ENCODE measurements around the gene TFPT. TPM values are rescaled to one million over a fixed set of nuclear protein-coding genes. Genes with fewer than 3 reads are reported as not detected.

Gene TFPT
- total and polyA plus RNA-seq, 2 of the 13 experiments (the other 11 are each of a cell fraction or from before 2014, with no cell fraction given): 8.4 to 10.7 TPM

- TF ChIP-seq KIAA2018 (CRISPR knock-in tag; IDR thresholded peaks at IDR 0.05; ENCODE audit: borderline replicate concordance): no peak
- no peak for TF ChIP-seq HOXA3 (CRISPR knock-in tag; IDR thresholded peaks at IDR 0.05)
- no peak for TF ChIP-seq ZNF768 (CRISPR knock-in tag; IDR thresholded peaks at IDR 0.05)
- TF ChIP-seq BCLAF1 (IDR thresholded peaks at IDR 0.05): no peak
- no peak for TF ChIP-seq RCOR2 (CRISPR knock-in tag; IDR thresholded peaks at IDR 0.05)
- TF ChIP-seq HNF1A (IDR thresholded peaks at IDR 0.05; ENCODE audit: low read depth): no peak
- no peak for TF ChIP-seq HNF1A (CRISPR knock-in tag; IDR thresholded peaks at IDR 0.05; ENCODE audit: borderline replicate concordance)
- no peak for TF ChIP-seq MTA1 (CRISPR knock-in tag; IDR thresholded peaks at IDR 0.05; ENCODE audit: borderline replicate concordance)
- TF ChIP-seq POLR2AphosphoS2 (IDR thresholded peaks at IDR 0.05; ENCODE audit: low read depth, low read length): no peak
- no peak; the same call in 1 of the 2 replicates for TF ChIP-seq KMT2A (CRISPR knock-in tag; IDR thresholded peaks at IDR 0.05)
- TF ChIP-seq ZNF761 (CRISPR knock-in tag; conservative IDR thresholded peaks at IDR 0.05): no peak
- TF ChIP-seq SPEN (CRISPR knock-in tag; IDR thresholded peaks at IDR 0.05; ENCODE audit: low read depth): 0 out of 2 replicates have a peak, but pooled peaks have one; percentile 23
- TF ChIP-seq CBX5 (CRISPR knock-in tag; IDR thresholded peaks at IDR 0.05; ENCODE audit: borderline replicate concordance): no peak
- no peak for TF ChIP-seq FIP1L1 (IDR thresholded peaks at IDR 0.05; ENCODE audit: borderline replicate concordance, insufficient read depth, low read depth, low read length)
- TF ChIP-seq ZNF746 (CRISPR knock-in tag; IDR thresholded peaks at IDR 0.05): no peak; the same call in 1 of the 2 replicates
Measured at GRCh38 chr19:54160182-54160811, 44.8 kb upstream of the TFPT start (continued).
